Vagina (tissue), 2 donors: ENCODE measurements around the gene ARHGAP42. TPM values are rescaled to one million over a fixed set of nuclear protein-coding genes. Genes with fewer than 3 reads are reported as not detected.

Experiments
- DNase-seq, 2 donors: peaks; one replicate each; pipeline ENCODE4 v3.0.0-alpha.2; 2017; ENCODE audit errors: extremely low spot score in 2 of 2
- H3K27ac ChIP-seq: fragments of 200-600 bp; sonication (generic); one replicate; pipeline ENCODE4 v1.5.1; 2019
- H3K27me3 ChIP-seq: fragments of 200-600 bp; sonication (generic); one replicate; pipeline ENCODE4 v1.5.1; 2019
- H3K36me3 ChIP-seq, 2 donors: fragments of 200-600 bp; sonication (generic); one replicate each; pipeline ENCODE4 v1.5.1; 2017 to 2019
- H3K4me1 ChIP-seq: fragments of 200-600 bp; sonication (generic); one replicate; pipeline ENCODE4 v1.5.1; 2019
- H3K4me3 ChIP-seq, 2 donors: fragments of 200-600 bp; sonication (generic); 1 replicate in 1 of 2; 2 replicates in 1 of 2; pipeline ENCODE4 v1.5.1; 2016 to 2019
- H3K9me3 ChIP-seq: fragments of 200-600 bp; sonication (generic); one replicate; pipeline ENCODE4 v1.5.1; 2019
- POLR2A ChIP-seq, 2 donors: fragments of 450-650 bp; IDR thresholded peaks; one replicate each; pipeline ENCODE4 v1.6.1; 2017; ENCODE audit warnings: antibody characterized with exemption in 2 of 2, mild to moderate bottlenecking in 2 of 2, moderate library complexity in 2 of 2
- POLR2AphosphoS5 ChIP-seq, 2 donors: sonication (generic); formaldehyde crosslinking; IDR thresholded peaks; one replicate each; pipeline ENCODE4 v1.9.0; 2017; ENCODE audit warnings: antibody characterized with exemption in 2 of 2, mild to moderate bottlenecking in 2 of 2, low read depth in 1 of 2; ENCODE audit not compliant: insufficient read depth in 1 of 2
- intact Hi-C: fragments of 100-400 bp; cut with DNase I; formaldehyde crosslinking; loops from one replicate; pipeline ENCODE4 v1.15.1; 2023
- total RNA-seq: library from RNA; depleted of rRNA; stranded (reverse); fragments of >200 nt; gene quantifications from one replicate; pipeline ENCODE4 v1.2.3, GENCODE V29; 2016
- TF ChIP-seq, protein P1 (sequence below), 3 experiments: fragments of 450-650 bp in 2 of 3; fragments of 200-600 bp in 1 of 3; sonication (generic) in 1 of 3; IDR thresholded peaks; one replicate each; pipeline ENCODE4 v1.5.1; 2017 to 2019; ENCODE audit warnings: antibody characterized with exemption in 3 of 3, mild to moderate bottlenecking in 2 of 3, moderate library complexity in 2 of 3

ARHGAP42 gene
- total RNA-seq, 1 donor from 2014 or later = 5.9 TPM

DNA sequence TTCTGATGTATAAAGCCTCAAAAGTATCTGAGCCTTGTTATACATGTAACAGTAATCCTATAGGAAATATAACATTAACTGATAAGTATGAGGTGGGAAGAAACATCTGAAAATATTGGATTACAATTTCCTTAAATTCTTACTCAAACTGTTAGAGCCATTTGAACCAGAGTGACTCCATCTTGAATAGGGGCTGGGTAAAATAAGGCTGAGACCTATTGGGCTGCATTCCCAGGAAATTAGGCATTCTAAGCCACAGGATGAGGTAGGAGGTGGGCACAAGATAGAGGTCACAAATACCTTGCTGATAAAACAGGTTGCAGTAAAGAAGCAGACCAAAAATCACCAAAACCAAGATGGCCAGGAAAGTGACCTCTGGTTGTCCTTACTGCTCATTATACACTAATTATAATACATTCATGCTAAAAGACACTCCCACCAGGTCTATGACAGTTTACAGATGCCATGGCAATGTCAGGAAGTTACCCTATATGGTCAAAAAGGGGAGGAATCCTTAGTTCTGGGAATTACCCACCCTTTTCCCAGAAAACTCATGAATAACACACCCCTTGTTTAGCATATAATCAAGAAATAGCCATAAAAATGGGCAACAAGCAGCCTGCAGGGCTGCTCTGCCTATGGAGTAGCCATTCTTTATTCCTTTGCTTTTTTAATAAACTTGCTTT, 327.7 kb downstream of the ARHGAP42 start:
- Histone ChIP-seq H3K4me1 (no peaks in the 10 kb centered on the region), H3K9me3 (no peaks in the 10 kb centered on the region), H3K36me3 (no peaks in the 10 kb centered on the region), H3K27me3 (no peaks in the 10 kb centered on the region), H3K27ac (no peak overlapping the region), H3K4me3 (no peak overlapping the region)
- no peak for TF ChIP-seq POLR2AphosphoS5 (IDR thresholded peaks at IDR 0.05; ENCODE audit: insufficient read depth in 1 of 2, low read depth in 1 of 2)
- TF ChIP-seq POLR2A (IDR thresholded peaks at IDR 0.05) = no peak
- TF ChIP-seq, protein P1, sequence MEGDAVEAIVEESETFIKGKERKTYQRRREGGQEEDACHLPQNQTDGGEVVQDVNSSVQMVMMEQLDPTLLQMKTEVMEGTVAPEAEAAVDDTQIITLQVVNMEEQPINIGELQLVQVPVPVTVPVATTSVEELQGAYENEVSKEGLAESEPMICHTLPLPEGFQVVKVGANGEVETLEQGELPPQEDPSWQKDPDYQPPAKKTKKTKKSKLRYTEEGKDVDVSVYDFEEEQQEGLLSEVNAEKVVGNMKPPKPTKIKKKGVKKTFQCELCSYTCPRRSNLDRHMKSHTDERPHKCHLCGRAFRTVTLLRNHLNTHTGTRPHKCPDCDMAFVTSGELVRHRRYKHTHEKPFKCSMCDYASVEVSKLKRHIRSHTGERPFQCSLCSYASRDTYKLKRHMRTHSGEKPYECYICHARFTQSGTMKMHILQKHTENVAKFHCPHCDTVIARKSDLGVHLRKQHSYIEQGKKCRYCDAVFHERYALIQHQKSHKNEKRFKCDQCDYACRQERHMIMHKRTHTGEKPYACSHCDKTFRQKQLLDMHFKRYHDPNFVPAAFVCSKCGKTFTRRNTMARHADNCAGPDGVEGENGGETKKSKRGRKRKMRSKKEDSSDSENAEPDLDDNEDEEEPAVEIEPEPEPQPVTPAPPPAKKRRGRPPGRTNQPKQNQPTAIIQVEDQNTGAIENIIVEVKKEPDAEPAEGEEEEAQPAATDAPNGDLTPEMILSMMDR (IDR thresholded peaks at IDR 0.05) = no peak
- intact Hi-C loops = no loop called here
- no peak for DNase-seq

DNA sequence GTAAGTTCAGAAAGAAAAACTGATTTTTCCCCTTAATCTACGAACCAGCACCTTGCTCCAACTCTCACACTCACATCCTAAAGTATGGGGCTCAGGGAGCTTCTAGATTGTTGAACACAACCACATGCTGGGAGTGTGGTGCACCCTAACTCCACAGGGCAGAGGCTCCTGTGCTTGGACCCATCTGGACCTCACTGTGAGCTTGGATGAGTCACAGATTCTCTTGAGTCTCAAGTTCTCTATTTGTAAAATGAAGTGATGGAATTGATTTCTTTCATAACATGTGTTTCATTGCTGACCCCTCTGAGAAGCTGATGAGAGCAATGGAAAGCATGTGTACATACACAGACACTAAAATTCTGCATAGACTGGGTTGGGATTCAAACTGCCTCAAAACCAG, 332.8 kb downstream of the ARHGAP42 start:
- TF ChIP-seq, protein P1 (IDR thresholded peaks at IDR 0.05) = no peak
- TF ChIP-seq POLR2AphosphoS5 (IDR thresholded peaks at IDR 0.05; ENCODE audit: insufficient read depth in 1 of 2, low read depth in 1 of 2) (no peak), POLR2A (IDR thresholded peaks at IDR 0.05) (no peak)
- no peaks in the 10 kb centered on the region for H3K4me1 ChIP-seq
- H3K9me3 ChIP-seq = no peaks in the 10 kb centered on the region
- H3K27me3 ChIP-seq = no peaks in the 10 kb centered on the region
- no peak for DNase-seq
- no peak overlapping the region for H3K4me3 ChIP-seq
- intact Hi-C loops = no loop called here
- no peaks in the 10 kb centered on the region for H3K36me3 ChIP-seq
- no peak overlapping the region for H3K27ac ChIP-seq

DNA sequence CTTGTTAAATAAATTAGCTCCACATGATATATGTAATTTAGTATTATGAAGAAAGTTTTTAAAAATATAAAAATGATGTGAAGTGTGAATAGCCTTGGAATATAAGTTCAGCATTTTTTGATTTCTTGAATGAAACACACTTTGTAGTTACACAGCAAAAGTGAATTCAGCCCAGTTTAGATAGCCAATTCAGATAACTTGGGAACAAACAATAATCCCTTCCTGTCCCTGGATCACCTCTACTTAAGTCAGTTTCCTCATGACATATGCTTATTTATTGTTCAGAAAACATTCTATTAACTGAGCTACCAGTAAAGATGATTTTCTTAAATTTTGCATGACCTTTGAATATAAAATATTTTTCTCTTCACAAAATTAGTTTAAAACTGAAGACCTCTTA, 335.2 kb downstream of the ARHGAP42 start:
- Histone ChIP-seq H3K27ac (no peak overlapping the region), H3K36me3 (no peaks in the 10 kb centered on the region), H3K4me1 (no peaks in the 10 kb centered on the region), H3K9me3 (no peaks in the 10 kb centered on the region), H3K27me3 (no peaks in the 10 kb centered on the region), H3K4me3 (no peak overlapping the region)
- TF ChIP-seq POLR2AphosphoS5 (IDR thresholded peaks at IDR 0.05; ENCODE audit: insufficient read depth in 1 of 2, low read depth in 1 of 2) (no peak), POLR2A (IDR thresholded peaks at IDR 0.05) (no peak)
- TF ChIP-seq, protein P1 (IDR thresholded peaks at IDR 0.05) = no peak
- DNase-seq = no peak
- intact Hi-C loops = no loop called here

DNA sequence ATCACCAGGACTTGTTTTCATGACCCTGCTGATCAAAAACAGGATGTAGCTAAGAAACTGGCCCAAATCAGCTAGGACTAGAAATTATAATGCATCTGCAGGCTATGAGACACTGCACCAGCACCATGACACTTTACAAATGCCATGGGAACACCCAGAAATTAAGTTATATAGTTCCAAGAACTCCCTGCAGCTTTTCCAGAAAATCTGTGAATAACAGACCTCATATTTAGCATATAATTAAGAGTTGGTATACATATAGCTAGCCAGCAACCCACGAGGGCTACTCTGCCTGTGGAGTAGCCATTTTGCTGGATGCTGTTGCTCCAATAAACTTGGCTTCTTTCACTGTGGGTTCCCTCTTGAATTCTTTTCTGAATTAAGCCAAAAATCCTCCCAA, 341.6 kb downstream of the ARHGAP42 start:
- Histone ChIP-seq H3K9me3 (no peaks in the 10 kb centered on the region), H3K4me3 (no peak overlapping the region), H3K27ac (no peak overlapping the region), H3K36me3 (no peaks in the 10 kb centered on the region), H3K4me1 (peaks cover 7% of the 10 kb centered on the region), H3K27me3 (no peaks in the 10 kb centered on the region)
- intact Hi-C loops = no loop called here
- TF ChIP-seq POLR2A (IDR thresholded peaks at IDR 0.05) = no peak
- TF ChIP-seq, protein P1 (IDR thresholded peaks at IDR 0.05) = no peak
- TF ChIP-seq POLR2AphosphoS5 (IDR thresholded peaks at IDR 0.05; ENCODE audit: insufficient read depth in 1 of 2, low read depth in 1 of 2) = no peak
- no peak for DNase-seq

DNA sequence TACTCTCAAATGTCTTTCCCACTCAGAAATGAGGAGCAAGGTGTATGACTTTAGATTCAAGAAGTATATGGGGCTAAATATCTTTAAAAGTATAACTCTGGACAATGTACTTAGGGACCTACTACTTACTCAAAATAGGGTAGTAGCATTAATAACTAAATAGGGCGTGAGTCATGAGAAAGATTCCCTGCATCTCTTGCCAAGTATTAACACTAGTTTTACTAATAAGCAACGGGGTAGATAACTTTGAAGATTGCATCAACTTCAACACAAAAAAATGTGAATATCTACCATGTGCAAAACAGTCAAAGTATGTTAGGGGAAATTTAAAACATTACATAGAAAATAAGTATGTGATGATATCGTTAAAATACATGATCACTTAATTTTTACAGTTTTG, 342.9 kb downstream of the ARHGAP42 start:
- no peaks in the 10 kb centered on the region for H3K27me3 ChIP-seq
- H3K9me3 ChIP-seq = no peaks in the 10 kb centered on the region
- no peak overlapping the region for H3K4me3 ChIP-seq
- no peak for DNase-seq
- intact Hi-C loops = no loop called here
- no peak overlapping the region for H3K27ac ChIP-seq
- TF ChIP-seq POLR2A (IDR thresholded peaks at IDR 0.05) (no peak), POLR2AphosphoS5 (IDR thresholded peaks at IDR 0.05; ENCODE audit: insufficient read depth in 1 of 2, low read depth in 1 of 2) (no peak)
- TF ChIP-seq, protein P1 (IDR thresholded peaks at IDR 0.05) = no peak
- H3K4me1 ChIP-seq = peaks cover 13% of the 10 kb centered on the region
- H3K36me3 ChIP-seq = no peaks in the 10 kb centered on the region
